Panc1 (cell line): ENCODE measurements around the gene TXNRD1.

ENCODE experiments used
- CTCF ChIP-seq: fragments of 450-650 bp; IDR thresholded peaks from 2 replicates; pipeline ENCODE4 v1.5.1; 2017; ENCODE audit warnings: mild to moderate bottlenecking
- POLR2AphosphoS5 ChIP-seq: IDR thresholded peaks from 2 replicates; pipeline ENCODE4 v1.6.1; 2012; ENCODE audit warnings: mild to moderate bottlenecking, low read depth, low read length, moderate library complexity
- REST ChIP-seq, 2 experiments: IDR thresholded peaks; 2 replicates each; pipeline ENCODE4 v1.6.1; 2011 to 2012; ENCODE audit warnings: low read depth in 2 of 2, control low read depth in 1 of 2, low read length in 1 of 2, mild to moderate bottlenecking in 1 of 2, moderate library complexity in 1 of 2; ENCODE audit not compliant: insufficient read depth in 1 of 2
- TCF7L2 ChIP-seq: IDR thresholded peaks from 2 replicates; pipeline ENCODE4 v1.6.1; 2011; ENCODE audit warnings: mild to moderate bottlenecking, low read depth, low read length, inconsistent platforms

- no peak for TF ChIP-seq CTCF
- TF ChIP-seq POLR2AphosphoS5 = 0 out of 2 replicates have a peak, but pooled peaks have one; percentile 55
- TF ChIP-seq REST (IDR thresholded peaks at IDR 0.05; ENCODE audit: insufficient read depth in 1 of 2, low read depth in 2 of 2, low read length in 1 of 2) = no peak
- peak; percentile 94 for TF ChIP-seq TCF7L2
Measured at GRCh38 chr12:104297477-104298113, 82.0 kb downstream of the TXNRD1 start.
